ENCODE data around the gene THOC1. TPM values are rescaled to one million over a fixed set of nuclear protein-coding genes. Genes with fewer than 3 reads are reported as not detected.
"Not testable (repeated sequence)": the region's sequence is repeated elsewhere in the genome, so short reads cannot be mapped to it uniquely, and the experiment has no call there.

THOC1 gene
- total and polyA plus RNA-seq, 12 donors, result 11.1 to 147 (median 30.2) TPM

DNA sequence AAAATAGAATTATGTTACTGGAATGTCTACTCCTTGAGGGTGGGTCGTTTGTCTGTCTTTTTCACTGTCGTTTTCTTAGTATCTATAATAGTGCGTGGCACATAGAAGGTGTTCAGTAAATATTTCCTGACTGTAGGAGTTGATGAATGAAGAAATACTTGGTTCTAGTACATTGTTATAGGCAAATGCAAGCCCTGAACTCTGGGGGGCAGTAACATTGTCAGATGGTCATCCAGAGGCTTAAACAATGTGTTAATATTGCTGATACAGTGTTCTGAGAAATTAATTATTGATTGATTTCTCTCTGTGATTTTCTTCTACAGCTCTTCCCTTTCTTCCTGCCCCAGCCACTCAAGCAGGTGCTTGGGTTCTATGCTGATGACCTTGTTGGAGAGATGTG, 24.4 kb upstream of the THOC1 start:
- Histone ChIP-seq H3K9me3 (replicated peaks in 1 of 3) (no peaks in the 10 kb centered on the region), H3K4me3 (no peak overlapping the region), H3K27me3 (no peaks in the 10 kb centered on the region), H3K27ac (no peak overlapping the region), H3K4me1 (replicated peaks in 1 of 2) (no peaks in the 10 kb centered on the region), H3K36me3 (replicated peaks in 1 of 2) (no peaks in the 10 kb centered on the region)
- DNase-seq, result no peak
- no peak for TF ChIP-seq POLR2A (IDR thresholded peaks at IDR 0.05)
- TF ChIP-seq, protein P1, sequence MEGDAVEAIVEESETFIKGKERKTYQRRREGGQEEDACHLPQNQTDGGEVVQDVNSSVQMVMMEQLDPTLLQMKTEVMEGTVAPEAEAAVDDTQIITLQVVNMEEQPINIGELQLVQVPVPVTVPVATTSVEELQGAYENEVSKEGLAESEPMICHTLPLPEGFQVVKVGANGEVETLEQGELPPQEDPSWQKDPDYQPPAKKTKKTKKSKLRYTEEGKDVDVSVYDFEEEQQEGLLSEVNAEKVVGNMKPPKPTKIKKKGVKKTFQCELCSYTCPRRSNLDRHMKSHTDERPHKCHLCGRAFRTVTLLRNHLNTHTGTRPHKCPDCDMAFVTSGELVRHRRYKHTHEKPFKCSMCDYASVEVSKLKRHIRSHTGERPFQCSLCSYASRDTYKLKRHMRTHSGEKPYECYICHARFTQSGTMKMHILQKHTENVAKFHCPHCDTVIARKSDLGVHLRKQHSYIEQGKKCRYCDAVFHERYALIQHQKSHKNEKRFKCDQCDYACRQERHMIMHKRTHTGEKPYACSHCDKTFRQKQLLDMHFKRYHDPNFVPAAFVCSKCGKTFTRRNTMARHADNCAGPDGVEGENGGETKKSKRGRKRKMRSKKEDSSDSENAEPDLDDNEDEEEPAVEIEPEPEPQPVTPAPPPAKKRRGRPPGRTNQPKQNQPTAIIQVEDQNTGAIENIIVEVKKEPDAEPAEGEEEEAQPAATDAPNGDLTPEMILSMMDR (IDR thresholded peaks at IDR 0.05), result no peak
- intact Hi-C loops (cut with DNase I), result loop anchor here in 1 of 2 donors (10.0 kb wide), 1 partner anchor 323 kb away; no protein-coding TSS in a partner anchor
- WGBS, 4 donors, result 50 to 58% (median 56%) methylated on average over 3 of the region's 3 CpGs

DNA sequence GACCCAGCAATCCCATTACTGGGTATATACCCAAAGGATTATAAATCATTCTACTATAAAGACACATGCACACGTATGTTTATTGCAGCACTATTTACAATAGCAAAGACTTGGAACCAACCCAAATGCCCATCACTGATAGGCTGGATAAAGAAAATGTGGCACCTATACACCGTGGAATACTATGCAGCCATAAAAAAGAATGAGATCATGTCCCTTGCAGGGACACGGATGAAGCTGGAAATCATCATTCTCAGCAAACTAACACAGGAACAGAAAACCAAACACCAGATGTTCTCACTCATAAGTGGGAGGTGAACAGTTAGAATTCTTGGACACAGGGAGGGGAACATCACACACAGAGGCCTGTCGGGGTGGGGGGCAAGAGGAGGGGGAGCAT, 22.1 kb upstream of the THOC1 start:
- not testable (repeated sequence) for H3K9me3 ChIP-seq (replicated peaks in 1 of 3); DNase-seq; H3K36me3 ChIP-seq (replicated peaks in 1 of 2); H3K27me3 ChIP-seq; H3K4me1 ChIP-seq (replicated peaks in 1 of 2); H3K27ac ChIP-seq; H3K4me3 ChIP-seq
- 60 to 83% (median 80%) methylated on average over 4 of the region's 4 CpGs for WGBS, 4 donors
- intact Hi-C loops (cut with DNase I), result loop anchor here (5.0 to 10.0 kb wide), 2 partner anchors 322 to 325 kb away; no protein-coding TSS in a partner anchor

DNA sequence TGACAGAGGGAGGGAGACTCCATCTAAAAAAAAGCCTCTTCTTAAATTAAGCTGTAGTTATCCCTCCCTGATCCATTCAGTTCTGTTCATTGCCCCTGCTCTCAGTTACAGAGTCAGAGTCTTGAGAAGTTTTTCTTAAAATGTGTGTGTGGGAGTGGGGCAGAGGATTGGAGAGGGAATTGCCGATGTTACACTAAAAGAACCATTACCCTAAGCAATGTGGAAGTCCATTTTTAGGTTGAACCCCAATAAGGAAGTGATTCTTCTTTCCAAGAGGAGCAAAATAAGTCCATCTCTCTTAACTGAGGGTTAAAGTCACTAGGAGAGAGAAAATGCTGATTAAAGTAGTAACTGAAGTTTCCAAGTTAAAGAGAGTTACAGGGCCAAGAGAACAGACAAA, 21.2 kb upstream of the THOC1 start:
- intact Hi-C loops (cut with DNase I), result loop anchor here in 1 of 2 donors (5.0 kb wide), 1 partner anchor 323 kb away; no protein-coding TSS in a partner anchor
- Histone ChIP-seq H3K27ac (no peak overlapping the region), H3K27me3 (peaks cover 6% of the 10 kb centered on the region), H3K9me3 (replicated peaks in 1 of 3) (no peaks in the 10 kb centered on the region), H3K36me3 (replicated peaks in 1 of 2) (no peaks in the 10 kb centered on the region), H3K4me1 (replicated peaks in 1 of 2) (no peaks in the 10 kb centered on the region), H3K4me3 (no peak overlapping the region)
- 24 to 70% (median 46%) methylated on average over 1 of the region's 1 CpG for WGBS, 4 donors
- DNase-seq, result no peak
- no peak for TF ChIP-seq POLR2A (IDR thresholded peaks at IDR 0.05)
- TF ChIP-seq, protein P1 (IDR thresholded peaks at IDR 0.05), result no peak

DNA sequence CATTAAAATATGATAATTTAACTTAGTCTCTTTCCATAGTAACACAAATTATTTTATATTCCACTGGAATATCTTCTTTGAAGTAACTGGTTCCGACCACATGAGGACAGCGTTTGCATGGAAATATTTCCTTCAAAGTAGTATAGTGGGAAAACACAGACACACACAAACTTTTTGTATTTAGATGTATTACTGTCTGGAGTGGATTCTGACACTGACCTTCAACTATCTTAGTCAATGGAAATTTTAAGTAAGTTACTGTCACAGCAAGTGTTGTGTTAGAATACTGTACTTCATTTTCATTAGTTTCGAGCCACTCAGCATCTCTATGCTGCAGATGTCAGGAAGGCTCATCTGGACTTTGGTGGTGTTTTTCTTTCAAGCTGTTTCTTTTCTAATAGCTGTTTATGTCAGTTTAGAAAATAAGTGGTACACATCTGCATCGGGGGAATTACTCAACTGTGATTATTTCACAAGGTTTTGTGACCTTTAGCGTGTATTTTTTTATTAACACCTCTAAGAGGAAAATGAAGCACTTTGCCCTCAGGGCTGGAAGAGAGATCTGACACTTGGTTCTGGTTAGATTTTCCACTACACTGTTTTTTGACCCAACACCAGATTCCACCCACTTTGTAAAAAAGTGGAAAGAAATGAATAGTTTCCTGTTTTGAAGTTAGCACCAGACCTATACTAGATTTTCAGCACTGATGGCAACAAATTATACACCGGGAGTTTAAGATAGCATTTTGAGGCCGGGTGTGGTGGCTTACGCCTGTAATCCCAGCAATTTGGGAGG, 18.9 kb upstream of the THOC1 start:
- 47 to 57% (median 53%) methylated on average over 8 of the region's 8 CpGs for WGBS, 4 donors
- H3K27me3 ChIP-seq, result peaks cover 6% of the 10 kb centered on the region
- no peak overlapping the region for H3K27ac ChIP-seq
- H3K4me1 ChIP-seq (replicated peaks in 1 of 2), result no peaks in the 10 kb centered on the region
- DNase-seq, result peak in 1 of 7 donors; percentile 14
- H3K9me3 ChIP-seq (replicated peaks in 1 of 3), result no peaks in the 10 kb centered on the region
- TF ChIP-seq, protein P1 (IDR thresholded peaks at IDR 0.05), result peak in 5 of 6 experiments; percentile 26 to 68 (median 56)
- no peak for TF ChIP-seq POLR2A (IDR thresholded peaks at IDR 0.05)
- intact Hi-C loops (cut with DNase I), result loop anchor here in 1 of 2 donors (5.0 kb wide), 1 partner anchor 326 kb away; no protein-coding TSS in a partner anchor
- H3K36me3 ChIP-seq (replicated peaks in 1 of 2), result no peaks in the 10 kb centered on the region
- H3K4me3 ChIP-seq, result no peak overlapping the region

All from adrenal gland (tissue), 12 donors.